B cell (primary cell): ENCODE data around the gene ZNF280C. TPM values are rescaled to one million over a fixed set of nuclear protein-coding genes. Genes with fewer than 3 reads are reported as not detected.

Experiments
- ATAC-seq: fragments of 200-7000 bp; cut with Tn5 transposase; one replicate; pipeline ENCODE4 v1.10.0; 2021; ENCODE audit warnings: low read depth, mild to moderate bottlenecking, moderate number of reproducible peaks, moderate library complexity
- CTCF ChIA-PET: fragments of 350-600 bp; sonication (Branson Sonifier 250); formaldehyde crosslinking; loops from one replicate; lab custom pipeline; 2021; ENCODE audit warnings: antibody characterized with exemption, inconsistent platforms; lab: Charles Lee
- POLR2A ChIA-PET: fragments of 350-600 bp; sonication (Branson Sonifier 250); formaldehyde crosslinking; loops from one replicate; lab custom pipeline; 2021; ENCODE audit warnings: antibody characterized with exemption; lab: Charles Lee
- DNase-seq: peaks from one replicate; pipeline ENCODE4 v3.0.0; 2013
- H2AFZ ChIP-seq: 2 replicates; pipeline ENCODE4 v1.6.1; 2012; ENCODE audit warnings: mild to moderate bottlenecking, low read depth, low read length; ENCODE audit not compliant: insufficient read depth, poor library complexity, severe bottlenecking
- H3K27ac ChIP-seq, 2 donors: 1 replicate in 1 of 2; 2 replicates in 1 of 2; pipeline ENCODE4 v1.5.1; 2012 to 2013; ENCODE audit warnings: low read length in 2 of 2, mild to moderate bottlenecking in 2 of 2, moderate library complexity in 1 of 2
- H3K27me3 ChIP-seq, 4 experiments: fragments of 200-600 bp in 1 of 4; sonication (generic) in 1 of 4; replicated peaks in 1 of 4; 1 replicate in 2 of 4; 2 replicates in 2 of 4; pipeline versions ENCODE4 v1.6.1 to v1.7.0; 2013 to 2016; ENCODE audit warnings: low read length in 3 of 4, mild to moderate bottlenecking in 2 of 4, mixed read lengths in 1 of 4, moderate library complexity in 1 of 4; ENCODE audit not compliant: insufficient read depth in 4 of 4, control insufficient read depth in 3 of 4; ENCODE audit errors: control extremely low read depth in 1 of 4
- H3K36me3 ChIP-seq, 2 experiments: replicated peaks in 1 of 2; 1 replicate in 1 of 2; 2 replicates in 1 of 2; pipeline versions ENCODE4 v1.6.1 to v1.7.1; 2013; ENCODE audit warnings: low read length in 1 of 2; ENCODE audit not compliant: insufficient read depth in 2 of 2, control insufficient read depth in 1 of 2; ENCODE audit errors: control extremely low read depth in 1 of 2, extremely low read depth in 1 of 2
- H3K4me1 ChIP-seq, 2 donors: fragments of 200-600 bp in 1 of 2; sonication (generic) in 1 of 2; 1 replicate in 1 of 2; 2 replicates in 1 of 2; pipeline versions ENCODE4 v1.5.1 to v1.6.1; 2013 to 2017; ENCODE audit warnings: low read length in 2 of 2; ENCODE audit not compliant: control insufficient read depth in 2 of 2, insufficient read depth in 2 of 2
- H3K4me2 ChIP-seq: replicated peaks from 2 replicates; pipeline ENCODE3; 2012; ENCODE audit warnings: mild to moderate bottlenecking, low read depth, low read length; ENCODE audit not compliant: poor library complexity, severe bottlenecking
- H3K4me3 ChIP-seq, 5 experiments: fragments of 200-600 bp in 1 of 5; sonication (generic) in 1 of 5; 1 replicate in 3 of 5; 2 replicates in 2 of 5; pipeline versions ENCODE4 v1.5.1 to v1.7.0; 2011 to 2016; ENCODE audit warnings: low read length in 4 of 5, mild to moderate bottlenecking in 4 of 5, low read depth in 2 of 5, control low read depth in 1 of 5, moderate library complexity in 1 of 5; ENCODE audit not compliant: insufficient read depth in 1 of 5; ENCODE audit errors: control extremely low read depth in 1 of 5, extremely low read depth in 1 of 5
- H3K79me2 ChIP-seq: fragments of 200-600 bp; sonication (generic); one replicate; pipeline ENCODE4 v1.6.0; 2016; ENCODE audit warnings: low read length; ENCODE audit not compliant: control insufficient read depth, insufficient read depth
- H3K9ac ChIP-seq: fragments of 200-600 bp; sonication (generic); 2 replicates; pipeline ENCODE4 v1.6.1; 2017; ENCODE audit warnings: mild to moderate bottlenecking, low read length, moderate library complexity
- H3K9me3 ChIP-seq, 3 donors: one replicate each; pipeline versions ENCODE4 v1.6.1 to v1.7.1; 2013; ENCODE audit warnings: low read length in 2 of 3; ENCODE audit not compliant: control insufficient read depth in 2 of 3, insufficient read depth in 1 of 3; ENCODE audit errors: control extremely low read depth in 1 of 3
- H4K20me1 ChIP-seq: 2 replicates; pipeline ENCODE4 v1.6.0; 2012; ENCODE audit warnings: mild to moderate bottlenecking, low read length; ENCODE audit not compliant: insufficient read depth, control insufficient read depth, poor library complexity, severe bottlenecking
- H3K27ac Mint-ChIP-seq: one replicate; pipeline ENCODE4 v1.8.0; 2021; ENCODE audit warnings: mixed read lengths
- H3K27me3 Mint-ChIP-seq: one replicate; pipeline ENCODE4 v1.8.0; 2021; ENCODE audit warnings: mixed read lengths
- H3K4me1 Mint-ChIP-seq: one replicate; pipeline ENCODE4 v1.8.0; 2021; ENCODE audit warnings: mixed read lengths
- H3K4me3 Mint-ChIP-seq: one replicate; pipeline ENCODE4 v1.8.0; 2021; ENCODE audit warnings: mixed read lengths
- H3K9me3 Mint-ChIP-seq: one replicate; pipeline ENCODE4 v1.8.0; 2022; ENCODE audit warnings: mixed read lengths; ENCODE audit not compliant: insufficient read depth
- EZH2 ChIP-seq: IDR thresholded peaks from 2 replicates; pipeline ENCODE4 v1.6.1; 2012; ENCODE audit warnings: borderline replicate concordance, low read depth, mild to moderate bottlenecking, moderate library complexity, low read length; ENCODE audit not compliant: insufficient read depth, poor library complexity, severe bottlenecking
- WGBS: methylation state at CpG from one replicate; pipeline ENCODE4 v1.1.5; 2013; ENCODE audit warnings: missing lambda C conversion rate; ENCODE audit not compliant: insufficient coverage; 5-methylcytosine and 5-hydroxymethylcytosine counted together
- intact Hi-C: fragments of 100-400 bp; cut with micrococcal nuclease; formaldehyde crosslinking; loops from one replicate; pipeline ENCODE4 v1.10.0; 2022
- polyA plus RNA-seq: library from polyadenylated mRNA; depleted of rRNA; stranded (reverse); fragments of >200 nt; gene quantifications from 2 replicates; pipeline ENCODE4 v1.2.3, GENCODE V29; 2012
- total RNA-seq, 2 donors: library from RNA; stranded (reverse); fragments of 120-200 nt in 1 of 2; gene quantifications; 1 replicate in 1 of 2; 2 replicates in 1 of 2; pipeline versions ENCODE4 v1.2.3 to v1.2.4, GENCODE V29; 2013 to 2022
- TF ChIP-seq, protein P1 (sequence below): fragments of 200-600 bp; IDR thresholded peaks from one replicate; pipeline ENCODE4 v1.8.0; 2022; ENCODE audit warnings: antibody characterized with exemption, mild to moderate bottlenecking

ZNF280C gene
- total and polyA plus RNA-seq, 2 donors (not counting 1 experiment from before 2014, with no cell fraction given) = 2.3 to 7.0 TPM

- DNase-seq (no peak), ATAC-seq (no peak)
- no peaks in the 10 kb centered on the region for H3K9me3 Mint-ChIP-seq
- TF ChIP-seq EZH2 = no peak
- TF ChIP-seq, protein P1, sequence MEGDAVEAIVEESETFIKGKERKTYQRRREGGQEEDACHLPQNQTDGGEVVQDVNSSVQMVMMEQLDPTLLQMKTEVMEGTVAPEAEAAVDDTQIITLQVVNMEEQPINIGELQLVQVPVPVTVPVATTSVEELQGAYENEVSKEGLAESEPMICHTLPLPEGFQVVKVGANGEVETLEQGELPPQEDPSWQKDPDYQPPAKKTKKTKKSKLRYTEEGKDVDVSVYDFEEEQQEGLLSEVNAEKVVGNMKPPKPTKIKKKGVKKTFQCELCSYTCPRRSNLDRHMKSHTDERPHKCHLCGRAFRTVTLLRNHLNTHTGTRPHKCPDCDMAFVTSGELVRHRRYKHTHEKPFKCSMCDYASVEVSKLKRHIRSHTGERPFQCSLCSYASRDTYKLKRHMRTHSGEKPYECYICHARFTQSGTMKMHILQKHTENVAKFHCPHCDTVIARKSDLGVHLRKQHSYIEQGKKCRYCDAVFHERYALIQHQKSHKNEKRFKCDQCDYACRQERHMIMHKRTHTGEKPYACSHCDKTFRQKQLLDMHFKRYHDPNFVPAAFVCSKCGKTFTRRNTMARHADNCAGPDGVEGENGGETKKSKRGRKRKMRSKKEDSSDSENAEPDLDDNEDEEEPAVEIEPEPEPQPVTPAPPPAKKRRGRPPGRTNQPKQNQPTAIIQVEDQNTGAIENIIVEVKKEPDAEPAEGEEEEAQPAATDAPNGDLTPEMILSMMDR = no peak
- Histone ChIP-seq H2AFZ (no peak overlapping the region), H3K9ac (no peak overlapping the region), H3K9me3 (no peaks in the 10 kb centered on the region), H3K4me3 (no peak overlapping the region), H3K27ac (no peak overlapping the region), H3K79me2 (peaks cover 9% of the 10 kb centered on the region), H4K20me1 (no peaks in the 10 kb centered on the region), H3K27me3 (no peaks in the 10 kb centered on the region), H3K36me3 (peaks cover 0 to 2% of the 10 kb centered on the region in 2 experiments), H3K4me2 (no peak overlapping the region), H3K4me1 (no peaks in the 10 kb centered on the region)
- peaks cover 3% of the 10 kb centered on the region for H3K4me1 Mint-ChIP-seq
- no peaks in the 10 kb centered on the region for H3K27me3 Mint-ChIP-seq
- no peak overlapping the region for H3K4me3 Mint-ChIP-seq
- POLR2A ChIA-PET = no interaction called here
- H3K27ac Mint-ChIP-seq = no peak overlapping the region
- intact Hi-C loops = no loop called here
- CTCF ChIA-PET = no interaction called here
These were observed 14.8 kb downstream of the ZNF280C start for GRCh38 chrX:130253916-130254315.

GRCh38 chrX:130251671-130252070, 17.0 kb downstream of the ZNF280C start:
- no peak overlapping the region for H3K4me3 ChIP-seq
- H3K27ac Mint-ChIP-seq = no peak overlapping the region
- H3K4me3 Mint-ChIP-seq = no peak overlapping the region
- H3K27ac ChIP-seq = no peak overlapping the region
- peaks cover 3% of the 10 kb centered on the region for H3K4me1 Mint-ChIP-seq
- no peak overlapping the region for H3K9ac ChIP-seq
- ChIA-PET CTCF (interaction anchor here (0.7 kb wide), 1 partner anchor 12 kb away, joined by 4 read pairs; no protein-coding TSS in a partner anchor), POLR2A (no interaction called here)
- no peak for TF ChIP-seq EZH2
- TF ChIP-seq, protein P1 = no peak
- H3K4me2 ChIP-seq = no peak overlapping the region
- ATAC-seq (no peak), DNase-seq (no peak)
- 100% methylated on average over 1 of the region's 14 CpGs for WGBS
- H3K9me3 Mint-ChIP-seq = no peaks in the 10 kb centered on the region
- no peaks in the 10 kb centered on the region for H3K9me3 ChIP-seq
- H2AFZ ChIP-seq = no peak overlapping the region
- intact Hi-C loops = no loop called here
- no peaks in the 10 kb centered on the region for H4K20me1 ChIP-seq
- no peaks in the 10 kb centered on the region for H3K27me3 Mint-ChIP-seq
- H3K36me3 ChIP-seq = peaks cover 0 to 2% of the 10 kb centered on the region in 2 experiments
- no peaks in the 10 kb centered on the region for H3K4me1 ChIP-seq
- H3K79me2 ChIP-seq = peaks cover 9% of the 10 kb centered on the region
- no peaks in the 10 kb centered on the region for H3K27me3 ChIP-seq
